GM12801 (cell line): Measurements from ENCODE around the gene PDE4D.

Experiments
- TF ChIP-seq, protein P1 (sequence below): IDR thresholded peaks from one replicate; pipeline ENCODE4 v1.5.1; 2011; ENCODE audit warnings: control low read depth; ENCODE audit not compliant: insufficient read length; ENCODE audit errors: extremely low read depth

PDE4D gene

GRCh38 chr5:59782856-59783255, 110.7 kb downstream of the PDE4D start:
- TF ChIP-seq, protein P1, sequence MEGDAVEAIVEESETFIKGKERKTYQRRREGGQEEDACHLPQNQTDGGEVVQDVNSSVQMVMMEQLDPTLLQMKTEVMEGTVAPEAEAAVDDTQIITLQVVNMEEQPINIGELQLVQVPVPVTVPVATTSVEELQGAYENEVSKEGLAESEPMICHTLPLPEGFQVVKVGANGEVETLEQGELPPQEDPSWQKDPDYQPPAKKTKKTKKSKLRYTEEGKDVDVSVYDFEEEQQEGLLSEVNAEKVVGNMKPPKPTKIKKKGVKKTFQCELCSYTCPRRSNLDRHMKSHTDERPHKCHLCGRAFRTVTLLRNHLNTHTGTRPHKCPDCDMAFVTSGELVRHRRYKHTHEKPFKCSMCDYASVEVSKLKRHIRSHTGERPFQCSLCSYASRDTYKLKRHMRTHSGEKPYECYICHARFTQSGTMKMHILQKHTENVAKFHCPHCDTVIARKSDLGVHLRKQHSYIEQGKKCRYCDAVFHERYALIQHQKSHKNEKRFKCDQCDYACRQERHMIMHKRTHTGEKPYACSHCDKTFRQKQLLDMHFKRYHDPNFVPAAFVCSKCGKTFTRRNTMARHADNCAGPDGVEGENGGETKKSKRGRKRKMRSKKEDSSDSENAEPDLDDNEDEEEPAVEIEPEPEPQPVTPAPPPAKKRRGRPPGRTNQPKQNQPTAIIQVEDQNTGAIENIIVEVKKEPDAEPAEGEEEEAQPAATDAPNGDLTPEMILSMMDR: no peak

DNA sequence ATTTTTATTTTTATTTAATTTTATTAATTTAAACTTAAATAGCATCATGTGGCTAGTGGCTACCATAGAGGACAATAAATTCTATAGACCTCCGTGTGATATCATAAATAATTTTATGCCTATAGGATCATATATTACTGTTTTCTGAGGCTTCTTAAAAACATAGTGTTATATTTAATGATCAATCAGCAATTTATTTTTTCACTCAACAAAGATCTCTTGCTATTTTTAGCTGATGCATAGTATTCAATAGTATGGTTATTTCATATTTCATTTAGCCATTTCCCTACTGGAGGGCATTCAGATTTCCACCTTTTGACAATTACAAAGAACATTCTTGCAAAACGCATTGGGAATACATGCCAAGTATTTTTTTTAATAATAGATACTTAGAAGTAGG, 114.1 kb downstream of the PDE4D start:
- TF ChIP-seq, protein P1: no peak

- TF ChIP-seq, protein P1: no peak
Measured at GRCh38 chr5:59777028-59777427, 116.5 kb downstream of the PDE4D start.

GRCh38 chr5:59773294-59773693, 120.2 kb downstream of the PDE4D start:
- TF ChIP-seq, protein P1: no peak

GRCh38 chr5:59772757-59773156, 120.8 kb downstream of the PDE4D start:
- TF ChIP-seq, protein P1: no peak

GRCh38 chr5:59772206-59772605, 121.3 kb downstream of the PDE4D start:
- TF ChIP-seq, protein P1: no peak

DNA sequence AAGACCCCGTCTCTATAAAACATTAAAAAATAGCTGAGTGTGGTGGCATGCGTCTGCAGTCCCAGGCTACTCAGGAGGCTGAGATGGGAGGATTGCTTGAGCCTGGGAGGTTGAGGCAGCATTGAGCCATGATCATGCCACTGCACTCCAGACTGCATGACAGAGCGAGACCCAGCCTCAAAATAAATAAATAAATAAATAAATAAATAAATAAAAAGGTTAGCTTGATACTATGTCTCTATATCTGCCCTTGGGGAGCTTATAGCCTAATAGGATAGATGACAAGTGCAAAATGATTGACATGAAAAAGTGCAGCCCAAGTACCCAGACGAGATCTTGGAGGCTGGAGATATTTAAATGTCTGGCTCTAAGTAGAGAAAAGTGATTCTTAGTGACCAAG, 122.6 kb downstream of the PDE4D start:
- TF ChIP-seq, protein P1: no peak

- TF ChIP-seq, protein P1: no peak
Measured at GRCh38 chr5:59769832-59770231, 123.7 kb downstream of the PDE4D start.
